HG03378 (cell line): ENCODE measurements around the gene STK32B.
"Not testable (repeated sequence)": the region's sequence is repeated elsewhere in the genome, so short reads cannot be mapped to it uniquely, and the experiment has no call there.

ENCODE experiments used
- ATAC-seq: cut with Tn5 transposase; IDR thresholded peaks from one replicate; pipeline ENCODE4 v1.9.1; 2021; ENCODE audit warnings: mild to moderate bottlenecking, moderate library complexity; ENCODE audit not compliant: unreplicated experiment

Gene STK32B

DNA sequence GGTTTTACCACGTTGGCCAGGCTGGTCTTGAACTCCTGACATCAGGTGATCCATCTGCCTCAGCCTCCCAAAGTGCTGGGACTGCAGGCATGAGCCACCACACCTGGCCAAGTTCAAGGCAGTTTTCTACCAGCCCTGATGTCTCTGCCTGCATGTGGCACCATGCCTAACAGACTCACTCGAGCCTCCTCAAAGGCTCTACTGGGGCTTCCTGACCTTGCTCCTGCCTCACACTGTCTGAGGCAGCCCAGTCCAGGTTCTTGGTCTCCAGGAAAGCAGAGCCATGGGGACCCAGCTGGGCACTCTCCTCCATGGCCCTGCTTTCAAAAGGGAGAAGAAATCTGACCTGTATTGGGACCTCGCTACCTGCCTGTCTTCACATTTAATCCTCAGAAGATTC lies 370.1 kb downstream of the STK32B start:
- ATAC-seq: no peak

GRCh38 chr4:5422195-5422594 lies 370.9 kb downstream of the STK32B start:
- no peak for ATAC-seq

DNA sequence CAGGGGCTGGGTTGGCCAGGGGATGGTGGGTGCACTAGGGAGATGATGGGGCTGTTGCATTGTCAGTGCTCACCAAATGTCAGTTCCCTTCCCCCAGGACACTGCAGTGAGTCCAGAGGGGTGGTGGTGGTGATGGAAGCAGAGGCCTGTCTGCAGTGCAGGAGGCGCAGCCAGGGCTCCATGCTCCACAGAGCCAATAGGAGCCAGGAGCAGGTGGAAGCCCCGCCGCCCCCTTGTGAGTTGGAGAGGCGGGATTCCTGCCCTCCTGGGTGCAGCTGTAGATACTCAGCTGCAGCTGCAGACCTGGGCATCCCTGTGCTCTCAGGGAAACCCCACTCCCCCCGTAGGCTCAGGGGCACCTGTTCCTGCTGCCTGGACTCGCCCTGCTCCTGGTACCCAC lies 372.4 kb downstream of the STK32B start:
- no peak for ATAC-seq

DNA sequence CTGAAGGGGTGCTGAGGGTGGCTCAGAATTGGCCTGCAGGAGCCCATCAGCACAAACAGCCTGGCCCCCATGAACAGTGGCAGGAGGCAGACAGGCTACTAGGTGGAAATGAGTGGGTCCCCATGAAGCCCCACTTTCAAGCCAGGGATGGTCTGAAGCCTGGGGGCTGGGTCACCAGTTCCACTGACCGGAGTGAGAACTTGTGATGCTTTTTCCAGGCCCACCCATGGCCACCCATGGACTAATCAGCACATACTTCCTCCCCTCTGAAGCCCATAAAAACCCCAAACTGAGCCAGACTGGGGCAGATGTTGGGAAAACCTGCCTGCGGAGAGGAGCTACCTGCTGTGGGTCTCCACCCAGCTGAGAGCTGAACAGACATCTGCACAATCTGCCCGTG lies 372.9 kb downstream of the STK32B start:
- ATAC-seq: no peak

DNA sequence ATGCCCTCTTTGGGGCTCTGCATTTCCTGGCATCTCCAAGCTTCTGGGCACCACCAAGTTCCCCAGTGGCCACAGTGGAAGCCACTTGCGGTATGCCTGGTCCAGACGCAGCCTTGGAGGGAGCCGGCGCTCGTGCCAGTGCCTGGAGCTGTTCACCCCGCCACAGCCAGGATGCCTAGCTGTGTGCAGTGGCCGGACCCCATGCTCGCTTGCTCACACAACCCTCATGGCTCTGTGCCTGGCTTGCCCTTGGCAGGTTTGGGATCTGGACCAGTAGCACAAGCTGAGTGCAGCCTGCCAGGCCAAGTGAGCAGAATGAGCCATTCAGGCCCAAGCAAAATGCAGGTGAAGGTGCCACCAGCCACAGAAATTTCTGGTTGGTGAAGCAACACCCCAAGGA lies 373.6 kb downstream of the STK32B start:
- ATAC-seq: no peak

- no peak for ATAC-seq
These were observed 378.5 kb downstream of the STK32B start for GRCh38 chr4:5429747-5430146.

DNA sequence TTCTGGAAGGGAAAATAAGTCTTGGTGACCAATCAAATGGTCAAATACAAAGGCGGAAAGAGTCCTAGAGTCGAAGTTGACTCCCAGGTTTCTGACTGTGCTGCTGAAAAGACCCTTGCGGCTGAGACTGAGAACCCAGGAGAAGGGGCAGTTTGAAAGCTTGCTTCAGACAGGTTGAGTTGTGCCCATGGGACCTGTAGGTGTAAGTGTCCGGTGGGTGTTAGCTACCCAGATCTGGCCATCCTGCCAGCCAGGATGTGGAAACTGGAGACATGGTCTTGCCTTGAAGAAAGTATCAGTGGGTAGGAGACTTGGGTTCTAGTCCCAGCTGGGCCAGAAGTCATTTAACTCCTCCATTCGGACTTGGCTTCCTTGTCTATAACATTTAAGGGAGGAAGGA lies 381.9 kb downstream of the STK32B start:
- no peak for ATAC-seq

GRCh38 chr4:5435201-5435600 lies 383.9 kb downstream of the STK32B start:
- ATAC-seq: no peak

GRCh38 chr4:5435823-5436222 lies 384.5 kb downstream of the STK32B start:
- no peak for ATAC-seq

DNA sequence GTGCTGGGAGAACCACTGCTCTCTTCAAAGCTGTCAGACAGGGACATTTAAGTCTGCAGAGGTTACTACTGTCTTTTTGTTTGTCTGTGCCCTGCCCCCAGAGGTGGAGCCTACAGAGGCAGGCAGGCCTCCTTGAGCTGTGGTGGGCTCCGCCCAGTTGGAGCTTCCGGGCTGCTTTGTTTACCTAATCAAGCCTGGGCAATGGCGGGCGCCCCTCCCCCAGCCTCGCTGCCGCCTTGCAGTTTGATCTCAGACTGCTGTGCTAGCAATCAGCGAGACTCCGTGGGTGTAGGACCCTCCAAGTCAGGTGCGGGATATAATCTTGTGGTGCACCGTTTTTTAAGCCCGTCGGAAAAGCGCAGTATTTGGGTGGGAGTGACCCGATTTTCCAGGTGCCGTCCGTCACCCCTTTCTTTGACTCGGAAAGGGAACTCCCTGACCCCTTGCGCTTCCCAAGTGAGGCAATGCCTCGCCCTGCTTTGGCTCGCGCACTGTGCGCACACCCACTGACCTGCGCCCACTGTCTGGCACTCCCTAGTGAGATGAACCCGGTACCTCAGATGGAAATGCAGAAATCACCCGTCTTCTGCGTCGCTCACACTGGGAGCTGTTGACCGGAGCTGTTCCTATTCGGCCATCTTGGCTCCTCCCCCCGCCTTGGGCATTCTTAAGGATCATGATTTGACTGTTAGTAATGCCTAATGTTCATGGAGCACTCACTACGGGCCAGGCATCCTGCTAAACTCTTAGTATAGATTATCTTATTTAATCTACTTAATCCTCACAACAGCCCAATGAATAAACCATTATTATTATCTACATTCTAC lies 392.9 kb downstream of the STK32B start:
- not testable (repeated sequence) for ATAC-seq

DNA sequence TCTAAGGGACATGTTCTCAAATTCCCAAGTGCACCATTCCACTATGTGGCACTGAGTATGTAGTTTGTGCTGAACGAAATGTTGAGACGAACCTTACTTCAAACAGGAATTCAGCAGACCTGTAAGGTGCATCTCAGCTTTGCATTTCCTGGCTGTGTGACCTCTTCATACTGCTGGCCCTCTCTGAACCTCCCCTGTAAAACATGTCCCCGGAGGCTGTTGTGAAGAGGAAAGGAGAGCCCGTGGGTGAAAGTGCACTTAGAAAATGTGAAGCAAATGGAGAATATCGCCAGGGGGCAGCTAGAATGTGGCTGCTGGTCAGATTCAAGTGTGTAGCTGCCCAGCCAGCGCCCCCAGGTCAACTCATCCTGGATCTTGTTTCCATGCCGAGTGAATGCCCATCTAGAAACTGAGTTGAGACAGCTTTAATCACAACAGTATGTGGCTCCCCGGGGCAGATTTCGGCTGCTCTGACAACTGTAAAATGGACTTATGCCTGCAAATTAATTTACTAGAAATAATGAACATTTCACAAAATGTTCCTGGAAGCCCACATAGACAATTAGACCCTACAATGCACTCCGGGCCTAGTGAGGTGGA lies 393.7 kb downstream of the STK32B start:
- no peak for ATAC-seq

DNA sequence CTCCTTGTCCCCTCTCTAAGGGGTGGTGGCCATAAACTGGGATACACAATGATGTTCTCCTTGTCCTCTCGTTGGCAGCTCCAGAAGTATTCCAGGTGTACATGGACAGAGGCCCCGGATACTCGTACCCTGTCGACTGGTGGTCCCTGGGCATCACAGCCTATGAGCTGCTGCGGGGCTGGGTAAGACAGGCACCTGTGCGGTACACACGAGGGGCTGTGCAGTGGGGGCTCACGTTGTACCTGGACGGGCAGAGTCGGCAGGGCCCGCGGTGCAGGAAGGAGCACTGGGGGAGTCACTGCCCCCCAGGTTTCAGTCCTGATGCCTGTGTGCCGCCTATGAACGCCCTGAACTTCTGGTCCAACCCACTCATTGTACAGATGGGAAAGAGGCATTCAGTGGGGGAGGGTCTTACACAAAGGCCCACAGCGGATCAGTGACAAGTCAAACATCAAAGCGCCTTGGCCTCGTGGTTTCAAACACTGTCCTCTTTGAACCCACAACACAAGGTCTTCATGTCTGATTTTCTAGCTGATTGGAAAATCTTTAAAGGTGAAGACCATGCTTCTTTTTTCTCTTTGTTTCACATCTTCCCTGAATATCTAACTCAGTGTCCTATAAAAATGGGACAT lies 395.4 kb downstream of the STK32B start:
- no peak for ATAC-seq

GRCh38 chr4:5447755-5448154 lies 396.5 kb downstream of the STK32B start:
- no peak for ATAC-seq

GRCh38 chr4:5448221-5448620 lies 396.9 kb downstream of the STK32B start:
- ATAC-seq: no peak

- no peak for ATAC-seq
These were observed 400.0 kb downstream of the STK32B start for GRCh38 chr4:5451243-5451642.

- ATAC-seq: no peak
These were observed 400.9 kb downstream of the STK32B start for GRCh38 chr4:5452156-5452555.

GRCh38 chr4:5455003-5455585 lies 403.8 kb downstream of the STK32B start:
- ATAC-seq: no peak

- ATAC-seq: no peak
These were observed 405.1 kb downstream of the STK32B start for GRCh38 chr4:5456296-5456845.

DNA sequence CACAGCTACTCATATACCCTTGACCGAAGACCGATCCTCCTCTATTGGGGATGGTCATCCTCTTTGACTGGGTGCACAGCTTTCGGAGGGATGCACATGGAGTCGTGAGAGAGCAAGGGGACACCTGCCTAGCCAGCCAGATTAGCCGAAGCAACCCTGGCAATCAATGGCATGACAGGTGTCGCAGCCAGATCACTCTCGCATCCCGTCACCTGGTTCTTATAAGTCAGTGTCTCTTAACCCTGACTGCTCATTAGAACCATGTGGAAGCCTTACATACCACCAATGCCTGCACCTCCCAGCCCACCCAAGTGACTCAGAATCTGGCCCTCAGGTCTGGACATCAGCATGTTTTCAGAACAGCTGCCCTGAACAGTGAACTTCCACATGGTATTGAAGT lies 407.4 kb downstream of the STK32B start:
- ATAC-seq: no peak

DNA sequence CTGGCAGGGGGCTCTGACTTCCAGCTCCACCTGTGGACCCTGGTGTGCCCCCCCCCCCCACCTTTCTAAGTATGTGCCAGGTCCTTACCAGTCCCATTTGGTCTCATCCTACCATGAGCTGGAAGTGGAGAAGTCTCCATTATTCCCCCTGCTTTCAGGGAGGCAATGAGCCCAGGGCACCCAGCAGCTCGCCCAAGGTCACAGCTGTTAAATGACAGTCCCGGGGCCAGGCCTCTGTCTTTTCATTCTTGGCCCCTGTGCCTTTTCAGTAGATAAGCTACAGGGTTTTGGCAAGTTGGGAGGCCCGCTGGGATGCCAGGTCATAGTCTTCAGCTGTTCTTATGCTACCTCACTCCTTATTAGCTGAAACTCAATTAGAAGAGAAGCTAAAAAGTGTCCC lies 408.0 kb downstream of the STK32B start:
- ATAC-seq: no peak

- ATAC-seq: no peak
These were observed 409.0 kb downstream of the STK32B start for GRCh38 chr4:5460106-5460801.
